ENCODE results near the gene SYT17.

- TF ChIP-seq CTCF (IDR thresholded peaks at IDR 0.05; ENCODE audit: poor library complexity) (no peak), EZH2 (IDR thresholded peaks at IDR 0.05; ENCODE audit: borderline replicate concordance) (no peak), EZH2phosphoT487 (IDR thresholded peaks at IDR 0.05; ENCODE audit: low read depth, severe bottlenecking, unreplicated experiment) (no peak)
Measured at GRCh38 chr16:19236561-19237209, 68.6 kb downstream of the SYT17 start.

Measured in hepatocyte (in vitro differentiated cells).